Measurements from ENCODE around the gene GRM8. TPM values are rescaled to one million over a fixed set of nuclear protein-coding genes. Genes with fewer than 3 reads are reported as not detected.
A peak's percentile ranks its signal among the peaks of the same experiment; 100 is the strongest.

Gene GRM8
- total and polyA plus RNA-seq, 2 donors: 0.48 to 2.1 TPM

GRCh38 chr7:126511046-126511445 lies 741.7 kb downstream of the GRM8 start:
- no peak for DNase-seq (ENCODE audit: extremely low spot score)
- no peaks in the 10 kb centered on the region for H3K4me1 ChIP-seq (ENCODE audit: insufficient read depth)
- WGBS: 80% methylated on average over 2 of the region's 2 CpGs
- H3K27ac ChIP-seq (ENCODE audit: low read depth): no peak overlapping the region
- no peak overlapping the region for H3K4me3 ChIP-seq (ENCODE audit: low read depth, low read length)
- H3K36me3 ChIP-seq (ENCODE audit: insufficient read depth): no peaks in the 10 kb centered on the region

- H3K27ac ChIP-seq (ENCODE audit: low read depth): no peak overlapping the region
- H3K4me1 ChIP-seq (ENCODE audit: insufficient read depth): no peaks in the 10 kb centered on the region
- H3K4me3 ChIP-seq (ENCODE audit: low read depth, low read length): no peak overlapping the region
- DNase-seq (ENCODE audit: extremely low spot score): no peak
- H3K36me3 ChIP-seq (ENCODE audit: insufficient read depth): no peaks in the 10 kb centered on the region
- 82% methylated on average over 2 of the region's 2 CpGs for WGBS
Observed at GRCh38 chr7:126501617-126502016, 751.1 kb downstream of the GRM8 start.

DNA sequence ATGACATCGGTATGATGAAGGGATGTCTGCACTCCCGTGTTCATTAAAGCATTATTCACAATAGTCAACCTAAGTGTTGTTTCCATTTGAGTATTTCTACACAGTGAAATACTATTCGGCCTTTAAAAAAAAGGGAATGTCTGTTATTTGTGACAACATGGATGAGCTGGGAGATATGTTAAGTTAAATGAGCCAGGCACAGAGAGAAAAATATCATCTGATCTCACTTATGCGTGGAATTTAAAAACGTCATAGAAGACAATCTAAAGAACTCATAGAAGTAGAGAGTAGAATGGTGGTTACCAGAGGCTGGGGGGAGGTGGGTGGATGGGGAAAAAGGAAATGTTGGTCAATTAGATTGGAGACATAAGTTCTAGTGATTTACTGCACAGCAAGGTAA lies 753.3 kb downstream of the GRM8 start:
- Histone ChIP-seq H3K4me3 (ENCODE audit: low read depth, low read length) (no peak overlapping the region), H3K36me3 (ENCODE audit: insufficient read depth) (no peaks in the 10 kb centered on the region), H3K27ac (ENCODE audit: low read depth) (no peak overlapping the region), H3K4me1 (ENCODE audit: insufficient read depth) (no peaks in the 10 kb centered on the region)
- no peak for DNase-seq (ENCODE audit: extremely low spot score)
- 82% methylated on average over 5 of the region's 5 CpGs for WGBS

DNA sequence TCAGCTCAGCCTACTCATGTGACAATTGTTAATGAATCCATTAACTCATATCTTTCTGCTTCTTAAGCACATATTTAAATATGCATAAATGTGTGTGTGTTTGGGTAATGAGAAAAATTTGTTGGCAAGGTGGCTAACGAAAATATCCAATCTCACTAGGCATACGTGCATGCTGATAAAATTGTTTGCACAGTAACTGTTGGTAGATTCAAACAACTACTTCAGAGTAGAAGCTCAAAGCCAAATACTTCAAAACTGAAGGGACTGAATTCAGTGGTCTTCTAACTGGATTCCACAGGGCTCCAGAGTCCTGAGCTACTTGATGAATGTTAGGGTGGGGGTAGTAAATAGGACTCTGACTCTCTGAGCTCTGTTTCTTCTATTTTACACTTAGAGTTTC lies 757.0 kb downstream of the GRM8 start:
- DNase-seq (ENCODE audit: extremely low spot score): no peak
- no peaks in the 10 kb centered on the region for H3K36me3 ChIP-seq (ENCODE audit: insufficient read depth)
- no peak overlapping the region for H3K4me3 ChIP-seq (ENCODE audit: low read depth, low read length)
- 52% methylated on average over 2 of the region's 2 CpGs for WGBS
- H3K4me1 ChIP-seq (ENCODE audit: insufficient read depth): no peaks in the 10 kb centered on the region
- no peak overlapping the region for H3K27ac ChIP-seq (ENCODE audit: low read depth)

- DNase-seq (ENCODE audit: extremely low spot score): no peak
- WGBS: 3% methylated on average over 1 of the region's 1 CpG
Observed at GRCh38 chr7:126495001-126495400, 757.7 kb downstream of the GRM8 start.

GRCh38 chr7:126493801-126494200 lies 758.9 kb downstream of the GRM8 start:
- 46% methylated on average over 2 of the region's 2 CpGs for WGBS
- Histone ChIP-seq H3K4me1 (ENCODE audit: insufficient read depth) (no peaks in the 10 kb centered on the region), H3K36me3 (ENCODE audit: insufficient read depth) (no peaks in the 10 kb centered on the region), H3K4me3 (ENCODE audit: low read depth, low read length) (no peak overlapping the region), H3K27ac (ENCODE audit: low read depth) (no peak overlapping the region)
- no peak for DNase-seq (ENCODE audit: extremely low spot score)

More at GRCh38 chr7:126495001-126495400, 757.7 kb downstream of the GRM8 start:
- H3K4me3 ChIP-seq (ENCODE audit: low read depth, low read length): no peak overlapping the region
- no peaks in the 10 kb centered on the region for H3K4me1 ChIP-seq (ENCODE audit: insufficient read depth)
- H3K27ac ChIP-seq (ENCODE audit: low read depth): no peak overlapping the region
- no peaks in the 10 kb centered on the region for H3K36me3 ChIP-seq (ENCODE audit: insufficient read depth)

GRCh38 chr7:126489874-126490273 lies 762.9 kb downstream of the GRM8 start:
- no peaks in the 10 kb centered on the region for H3K36me3 ChIP-seq (ENCODE audit: insufficient read depth)
- H3K27ac ChIP-seq (ENCODE audit: low read depth): no peak overlapping the region
- no peak overlapping the region for H3K4me3 ChIP-seq (ENCODE audit: low read depth, low read length)
- WGBS: 91% methylated on average over 2 of the region's 2 CpGs
- H3K4me1 ChIP-seq (ENCODE audit: insufficient read depth): no peaks in the 10 kb centered on the region
- DNase-seq (ENCODE audit: extremely low spot score): no peak

DNA sequence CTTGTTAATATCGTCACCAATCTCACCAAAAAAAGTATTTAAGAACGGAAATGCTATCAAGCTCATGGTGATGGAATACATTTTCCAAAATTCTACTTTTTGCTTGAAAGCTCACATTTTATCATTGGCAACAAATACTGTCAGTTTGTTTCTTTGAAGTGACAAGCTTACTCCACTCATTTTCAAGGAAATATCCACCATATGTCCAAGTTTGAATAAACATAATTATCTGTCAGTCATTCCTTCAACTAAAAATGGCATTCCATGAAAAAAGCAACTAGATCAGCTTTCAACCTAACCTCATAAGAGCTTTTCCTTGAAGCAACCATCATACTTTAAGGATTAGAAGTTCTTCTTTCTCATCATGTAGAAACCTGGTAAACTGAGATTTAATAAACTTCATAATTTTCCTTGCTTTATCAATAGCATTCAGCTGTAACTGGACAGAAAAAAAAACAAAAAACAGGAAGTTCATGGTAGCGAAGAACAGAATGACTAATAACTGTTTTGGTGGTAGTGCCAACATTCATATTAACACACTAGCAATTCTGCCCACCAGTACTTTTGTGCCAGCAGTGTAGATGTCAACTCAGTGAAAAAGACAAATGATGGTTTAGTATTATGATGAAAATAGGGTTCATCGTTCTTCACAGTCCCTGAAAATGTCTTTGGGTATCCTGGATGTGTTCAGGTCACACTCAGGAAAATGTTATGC lies 764.9 kb downstream of the GRM8 start:
- no peak for DNase-seq (ENCODE audit: extremely low spot score)
- Histone ChIP-seq H3K4me1 (ENCODE audit: insufficient read depth) (no peaks in the 10 kb centered on the region), H3K27ac (ENCODE audit: low read depth) (no peak overlapping the region), H3K4me3 (ENCODE audit: low read depth, low read length) (no peak overlapping the region), H3K36me3 (ENCODE audit: insufficient read depth) (no peaks in the 10 kb centered on the region)
- WGBS: 82% methylated on average over 4 of the region's 4 CpGs

DNA sequence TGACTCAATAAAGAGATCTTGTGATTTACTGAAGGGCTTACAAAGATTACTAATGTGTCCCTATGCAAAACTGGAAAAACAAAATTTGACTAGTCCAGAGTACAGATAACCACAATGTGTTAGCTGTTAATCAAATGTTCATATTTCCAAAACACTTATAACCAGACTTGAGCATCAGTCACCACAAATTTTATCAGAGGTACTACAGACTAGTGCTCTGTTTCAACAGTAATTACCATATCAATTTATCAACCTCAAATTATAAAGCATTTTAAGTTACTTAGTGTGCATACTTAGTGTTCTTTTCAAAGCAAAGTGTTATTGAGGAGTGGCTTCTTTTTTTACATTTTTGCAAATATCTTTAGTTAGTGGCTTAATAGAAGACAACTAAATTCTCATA lies 765.9 kb downstream of the GRM8 start:
- DNase-seq (ENCODE audit: extremely low spot score): no peak
- Histone ChIP-seq H3K4me1 (ENCODE audit: insufficient read depth) (no peaks in the 10 kb centered on the region), H3K27ac (ENCODE audit: low read depth) (no peak overlapping the region), H3K36me3 (ENCODE audit: insufficient read depth) (no peaks in the 10 kb centered on the region), H3K4me3 (ENCODE audit: low read depth, low read length) (no peak overlapping the region)

DNA sequence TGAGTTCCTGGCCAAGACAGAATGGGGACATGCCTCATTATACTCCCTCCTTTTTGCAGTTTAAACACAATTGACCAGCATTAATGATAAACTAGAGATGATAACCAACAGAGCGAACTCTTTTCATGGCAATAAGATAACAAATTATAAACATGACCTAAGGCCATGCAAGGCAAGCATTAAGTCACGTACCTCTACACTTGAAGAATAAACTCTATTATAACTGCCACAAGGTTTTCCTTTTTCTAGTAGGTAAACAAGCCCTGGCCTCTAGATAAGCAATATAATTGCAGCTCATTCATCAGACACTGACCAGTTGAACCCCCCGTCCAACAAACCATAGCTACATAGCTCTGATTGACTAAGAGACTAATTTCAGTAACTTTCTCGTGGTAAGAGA lies 767.0 kb downstream of the GRM8 start:
- Histone ChIP-seq H3K36me3 (ENCODE audit: insufficient read depth) (no peaks in the 10 kb centered on the region), H3K4me3 (ENCODE audit: low read depth, low read length) (no peak overlapping the region), H3K4me1 (ENCODE audit: insufficient read depth) (no peaks in the 10 kb centered on the region), H3K27ac (ENCODE audit: low read depth) (no peak overlapping the region)
- no peak for DNase-seq (ENCODE audit: extremely low spot score)
- 56% methylated on average over 4 of the region's 4 CpGs for WGBS

- no peaks in the 10 kb centered on the region for H3K36me3 ChIP-seq (ENCODE audit: insufficient read depth)
- H3K4me3 ChIP-seq (ENCODE audit: low read depth, low read length): no peak overlapping the region
- DNase-seq (ENCODE audit: extremely low spot score): peak; percentile 7
- no peaks in the 10 kb centered on the region for H3K4me1 ChIP-seq (ENCODE audit: insufficient read depth)
- H3K27ac ChIP-seq (ENCODE audit: low read depth): no peak overlapping the region
- 71% methylated on average over 3 of the region's 3 CpGs for WGBS
Observed at GRCh38 chr7:126483972-126484371, 768.8 kb downstream of the GRM8 start.

GRCh38 chr7:126472825-126473224 lies 779.9 kb downstream of the GRM8 start:
- Histone ChIP-seq H3K4me3 (ENCODE audit: low read depth, low read length) (no peak overlapping the region), H3K36me3 (ENCODE audit: insufficient read depth) (no peaks in the 10 kb centered on the region), H3K4me1 (ENCODE audit: insufficient read depth) (no peaks in the 10 kb centered on the region), H3K27ac (ENCODE audit: low read depth) (no peak overlapping the region)
- no peak for DNase-seq (ENCODE audit: extremely low spot score)

DNA sequence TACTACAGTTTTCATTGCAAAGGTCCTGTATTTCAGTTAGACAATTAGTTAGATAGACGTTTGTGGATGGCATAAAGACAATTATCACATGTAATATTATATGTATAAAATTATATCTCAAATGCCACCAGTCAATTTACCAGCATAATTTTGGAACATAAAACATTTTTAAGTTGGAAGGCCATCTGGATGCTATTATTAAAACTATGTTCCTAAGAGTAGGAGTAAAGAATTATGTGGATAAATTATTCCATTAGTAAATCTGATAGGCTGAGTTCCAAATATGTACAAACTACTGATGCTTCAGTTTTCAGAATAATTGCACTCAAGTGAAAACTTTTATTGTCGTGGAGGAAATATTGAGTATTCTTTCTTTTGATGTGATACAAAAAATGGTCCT lies 790.3 kb downstream of the GRM8 start:
- WGBS: 67% methylated on average over 2 of the region's 2 CpGs
- Histone ChIP-seq H3K4me3 (ENCODE audit: low read depth, low read length) (no peak overlapping the region), H3K27ac (ENCODE audit: low read depth) (no peak overlapping the region), H3K36me3 (ENCODE audit: insufficient read depth) (no peaks in the 10 kb centered on the region), H3K4me1 (ENCODE audit: insufficient read depth) (no peaks in the 10 kb centered on the region)
- DNase-seq (ENCODE audit: extremely low spot score): no peak

- DNase-seq (ENCODE audit: extremely low spot score): no peak
- Histone ChIP-seq H3K4me3 (ENCODE audit: low read depth, low read length) (no peak overlapping the region), H3K27ac (ENCODE audit: low read depth) (no peak overlapping the region), H3K4me1 (ENCODE audit: insufficient read depth) (no peaks in the 10 kb centered on the region), H3K36me3 (ENCODE audit: insufficient read depth) (no peaks in the 10 kb centered on the region)
- 80% methylated on average over 2 of the region's 2 CpGs for WGBS
Observed at GRCh38 chr7:126460664-126461063, 792.1 kb downstream of the GRM8 start.

- H3K4me1 ChIP-seq (ENCODE audit: insufficient read depth): no peaks in the 10 kb centered on the region
- 77% methylated on average over 3 of the region's 3 CpGs for WGBS
Observed at GRCh38 chr7:126453104-126453503, 799.6 kb downstream of the GRM8 start.

More at GRCh38 chr7:126453104-126453503, 799.6 kb downstream of the GRM8 start:
- no peak overlapping the region for H3K27ac ChIP-seq (ENCODE audit: low read depth)
- no peaks in the 10 kb centered on the region for H3K36me3 ChIP-seq (ENCODE audit: insufficient read depth)
- H3K4me3 ChIP-seq (ENCODE audit: low read depth, low read length): no peak overlapping the region
- DNase-seq (ENCODE audit: extremely low spot score): no peak

All from urinary bladder (tissue), 4 donors.